Endothelial cell of umbilical vein (primary cell): ENCODE results near the gene GABRQ.
A peak's percentile ranks its signal among the peaks of the same experiment; 100 is the strongest.

ENCODE experiments used
- EZH2 ChIP-seq: IDR thresholded peaks from 2 replicates; pipeline ENCODE4 v1.6.1; 2012; ENCODE audit warnings: borderline replicate concordance, low read depth, mild to moderate bottlenecking, moderate library complexity, low read length, inconsistent platforms; ENCODE audit not compliant: severe bottlenecking
- FOS ChIP-seq: IDR thresholded peaks from 2 replicates; pipeline ENCODE4 v1.6.1; 2011; ENCODE audit warnings: mild to moderate bottlenecking, low read length, moderate library complexity, borderline replicate concordance; ENCODE audit not compliant: insufficient read depth
- GATA2 ChIP-seq: IDR thresholded peaks from 2 replicates; pipeline ENCODE4 v1.7.0; 2011; ENCODE audit warnings: low read depth, mild to moderate bottlenecking, moderate library complexity, mixed read lengths, low read length; ENCODE audit not compliant: insufficient read length, insufficient read depth
- JUN ChIP-seq: IDR thresholded peaks from 2 replicates; pipeline ENCODE4 v1.6.1; 2011; ENCODE audit warnings: borderline replicate concordance, low read depth; ENCODE audit not compliant: insufficient read length, insufficient read depth
- MYC ChIP-seq: IDR thresholded peaks from one replicate; pipeline ENCODE4 v1.6.1; 2011; ENCODE audit warnings: mild to moderate bottlenecking, low read depth, low read length
- POLR2A ChIP-seq: IDR thresholded peaks from 2 replicates; pipeline ENCODE4 v1.6.1; 2012; ENCODE audit warnings: low read depth, mild to moderate bottlenecking, control low read depth, low read length
- POLR2AphosphoS5 ChIP-seq: IDR thresholded peaks from 2 replicates; pipeline ENCODE4 v1.6.1; 2012; ENCODE audit warnings: low read depth, mild to moderate bottlenecking, control low read depth, low read length, moderate library complexity; ENCODE audit not compliant: insufficient read depth
- TF ChIP-seq, protein P1 (sequence below), 2 donors: IDR thresholded peaks; 1 replicate in 1 of 2; 2 replicates in 1 of 2; pipeline ENCODE4 v1.5.1; 2011; ENCODE audit warnings: low read length in 2 of 2, mild to moderate bottlenecking in 2 of 2, moderate library complexity in 2 of 2, control low read depth in 1 of 2, inconsistent platforms in 1 of 2, low read depth in 1 of 2; ENCODE audit not compliant: insufficient read depth in 1 of 2; ENCODE audit errors: extremely low read depth in 1 of 2
- TF ChIP-seq, protein P2 (sequence below): IDR thresholded peaks from 2 replicates; pipeline ENCODE4 v1.6.1; 2011; ENCODE audit not compliant: insufficient read depth, insufficient read length

DNA sequence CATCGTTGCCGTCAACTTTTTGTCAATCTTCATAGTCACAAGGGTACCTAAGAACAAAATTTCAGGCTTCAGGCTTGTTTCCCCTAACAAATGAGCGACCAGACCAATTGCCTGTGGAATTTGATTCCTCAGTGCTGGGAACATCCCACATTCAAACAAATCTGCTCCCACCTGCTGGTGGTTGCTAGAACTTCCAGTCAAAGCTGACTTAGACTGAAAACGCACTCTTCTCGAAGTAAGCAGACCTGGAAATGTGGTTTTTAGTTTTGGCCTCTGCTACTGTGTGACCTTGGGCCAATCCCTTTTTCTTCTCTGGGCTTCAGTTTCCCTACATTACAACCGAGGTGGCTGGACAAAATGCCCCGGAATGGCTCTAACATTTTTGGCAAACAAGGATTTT, 1.8 kb upstream of the GABRQ start:
- TF ChIP-seq POLR2A (no peak), EZH2 (no peak), POLR2AphosphoS5 (no peak), JUN (no peak), MYC (no peak), GATA2 (no peak), FOS (no peak)
- TF ChIP-seq, protein P1, sequence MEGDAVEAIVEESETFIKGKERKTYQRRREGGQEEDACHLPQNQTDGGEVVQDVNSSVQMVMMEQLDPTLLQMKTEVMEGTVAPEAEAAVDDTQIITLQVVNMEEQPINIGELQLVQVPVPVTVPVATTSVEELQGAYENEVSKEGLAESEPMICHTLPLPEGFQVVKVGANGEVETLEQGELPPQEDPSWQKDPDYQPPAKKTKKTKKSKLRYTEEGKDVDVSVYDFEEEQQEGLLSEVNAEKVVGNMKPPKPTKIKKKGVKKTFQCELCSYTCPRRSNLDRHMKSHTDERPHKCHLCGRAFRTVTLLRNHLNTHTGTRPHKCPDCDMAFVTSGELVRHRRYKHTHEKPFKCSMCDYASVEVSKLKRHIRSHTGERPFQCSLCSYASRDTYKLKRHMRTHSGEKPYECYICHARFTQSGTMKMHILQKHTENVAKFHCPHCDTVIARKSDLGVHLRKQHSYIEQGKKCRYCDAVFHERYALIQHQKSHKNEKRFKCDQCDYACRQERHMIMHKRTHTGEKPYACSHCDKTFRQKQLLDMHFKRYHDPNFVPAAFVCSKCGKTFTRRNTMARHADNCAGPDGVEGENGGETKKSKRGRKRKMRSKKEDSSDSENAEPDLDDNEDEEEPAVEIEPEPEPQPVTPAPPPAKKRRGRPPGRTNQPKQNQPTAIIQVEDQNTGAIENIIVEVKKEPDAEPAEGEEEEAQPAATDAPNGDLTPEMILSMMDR (IDR thresholded peaks at IDR 0.05; ENCODE audit: extremely low read depth in 1 of 2, insufficient read depth in 1 of 2, low read depth in 1 of 2, low read length in 2 of 2) = peak; percentile 35 to 43
- TF ChIP-seq, protein P2, sequence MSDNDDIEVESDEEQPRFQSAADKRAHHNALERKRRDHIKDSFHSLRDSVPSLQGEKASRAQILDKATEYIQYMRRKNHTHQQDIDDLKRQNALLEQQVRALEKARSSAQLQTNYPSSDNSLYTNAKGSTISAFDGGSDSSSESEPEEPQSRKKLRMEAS = no peak
